ENCODE data around the gene GPR107. TPM values are rescaled to one million over a fixed set of nuclear protein-coding genes. Genes with fewer than 3 reads are reported as not detected.

GPR107 gene
- total RNA-seq, 5 donors from 2014 or later (not counting 1 experiment from before 2014, with no cell fraction given) = 21.3 to 29.1 (median 22.1) TPM

DNA sequence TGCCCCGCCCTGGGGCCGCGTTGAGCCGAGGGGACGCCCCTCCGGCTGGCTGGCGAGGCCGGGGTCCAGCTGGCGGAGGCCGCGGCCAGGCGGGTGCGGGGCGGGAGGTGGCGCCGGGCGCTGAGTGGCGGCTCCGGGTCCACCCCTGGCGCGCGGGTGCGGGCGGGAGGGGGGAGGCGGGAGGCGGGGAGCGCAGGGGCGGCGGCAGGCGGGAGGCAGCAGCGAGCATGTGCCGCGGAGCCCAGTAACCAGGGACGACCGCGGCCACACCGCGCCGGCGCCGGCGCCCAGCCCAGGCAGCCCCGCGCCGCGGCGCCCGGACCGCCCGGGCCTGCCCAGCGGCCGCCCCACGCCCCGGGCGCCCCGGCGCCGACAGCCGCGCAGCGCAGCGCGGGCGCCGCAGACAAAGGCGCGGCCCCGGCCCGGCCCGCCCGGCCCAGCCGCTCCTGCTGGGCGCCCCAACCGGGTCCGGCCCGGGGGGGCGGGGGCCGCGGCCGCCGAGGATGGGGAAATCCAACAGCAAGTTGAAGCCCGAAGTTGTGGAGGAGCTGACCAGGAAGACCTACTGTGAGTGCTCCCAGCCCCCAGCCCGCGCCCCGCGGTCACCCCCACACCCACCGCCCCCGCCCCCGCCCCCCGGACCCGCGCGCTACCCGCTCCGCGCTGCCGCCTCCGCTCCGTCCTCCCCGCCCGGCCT is 118.6 kb downstream of the GPR107 start, which contains the start of gene NCS1:
Gene NCS1, plus strand, starts transcription at position 244 of the 697 bp plus-strand sequence. Its CDS starts 260 bp downstream, at position 504.
- ChIA-PET POLR2A (interaction anchor here in 1 of 2 donors (0.7 kb wide), 1 partner anchor 914 kb away, joined by 4 read pairs; no protein-coding TSS in a partner anchor), CTCF (interaction anchor here in 1 of 2 donors (0.6 kb wide), 1 partner anchor 66 kb away, joined by 5 read pairs; no protein-coding TSS in a partner anchor)
- Histone ChIP-seq H3K36me3 (ENCODE audit: control insufficient read depth in 2 of 2, extremely low read depth in 1 of 2, insufficient read depth in 1 of 2, low read length in 1 of 2) (no peaks in the 10 kb centered on the region), H3K9me3 (no peaks in the 10 kb centered on the region), H3K4me3 (ENCODE audit: control insufficient read depth in 1 of 2, extremely low read depth in 1 of 2, low read length in 1 of 2) (peak within 1 kb of the TSS in 1 of 2 donors; percentile 49), H3K4me1 (ENCODE audit: control insufficient read depth in 1 of 2, extremely low read depth in 1 of 2, insufficient read depth in 2 of 2, low read length in 2 of 2) (peaks cover 2 to 12% of the 10 kb centered on the region in 2 experiments), H3K27ac (ENCODE audit: low read length) (no peak within 1 kb of the TSS), H3K27me3 (replicated peaks in 1 of 2; ENCODE audit: control insufficient read depth in 2 of 2, extremely low read depth in 1 of 2, insufficient read depth in 2 of 2, low read length in 1 of 2) (peaks cover 4 to 34% of the 10 kb centered on the region in 2 experiments)
- peak; percentile 62 to 80 (median 72) for ATAC-seq (replicated peaks in 1 of 4)
- peak within 1 kb of the TSS in 1 of 2 donors; percentile 58 for H3K27ac Mint-ChIP-seq
- DNase-seq = peak in 24 of 35 experiments; percentile 6 to 55 (median 28)
- H3K27me3 Mint-ChIP-seq = peaks cover 16 to 31% of the 10 kb centered on the region in 2 donors
- H3K9me3 Mint-ChIP-seq = no peaks in the 10 kb centered on the region
- H3K4me3 Mint-ChIP-seq = peak within 1 kb of the TSS; percentile 61 to 76 (median 71)
- under 1% methylated on average over 64 of the region's 101 CpGs for WGBS (ENCODE audit: insufficient coverage)
- peaks cover 6 to 12% (median 9%) of the 10 kb centered on the region in 3 donors for H3K4me1 Mint-ChIP-seq
- no peaks in the 10 kb centered on the region for H3K36me3 Mint-ChIP-seq

GRCh38 chr9:130172858-130173665 is 119.4 kb downstream of the GPR107 start:
- Histone ChIP-seq H3K27me3 (replicated peaks in 1 of 2; ENCODE audit: control insufficient read depth in 2 of 2, extremely low read depth in 1 of 2, insufficient read depth in 2 of 2, low read length in 1 of 2) (peaks cover 4 to 34% of the 10 kb centered on the region in 2 experiments), H3K36me3 (ENCODE audit: control insufficient read depth in 2 of 2, extremely low read depth in 1 of 2, insufficient read depth in 1 of 2, low read length in 1 of 2) (no peaks in the 10 kb centered on the region), H3K9me3 (no peaks in the 10 kb centered on the region), H3K27ac (ENCODE audit: low read length) (no peak overlapping the region), H3K4me1 (ENCODE audit: control insufficient read depth in 1 of 2, extremely low read depth in 1 of 2, insufficient read depth in 2 of 2, low read length in 2 of 2) (peaks cover 2 to 12% of the 10 kb centered on the region in 2 experiments), H3K4me3 (ENCODE audit: control insufficient read depth in 1 of 2, extremely low read depth in 1 of 2, low read length in 1 of 2) (peak overlapping the region in 1 of 2 donors; percentile 5)
- Mint-ChIP-seq H3K27ac (no peak overlapping the region), H3K4me1 (peaks cover 6 to 11% (median 9%) of the 10 kb centered on the region in 3 donors), H3K9me3 (no peaks in the 10 kb centered on the region), H3K27me3 (peaks cover 16 to 31% of the 10 kb centered on the region in 2 donors), H3K36me3 (no peaks in the 10 kb centered on the region), H3K4me3 (peak overlapping the region; percentile 61 to 76 (median 71))
- WGBS (ENCODE audit: insufficient coverage) = 5% methylated on average over 33 of the region's 57 CpGs
- ATAC-seq (replicated peaks in 1 of 4) = peak; percentile 10 to 42 (median 21)
- ChIA-PET POLR2A (interaction anchor here in 1 of 2 donors (0.7 kb wide), 1 partner anchor 915 kb away, joined by 4 read pairs; no protein-coding TSS in a partner anchor), CTCF (interaction anchor here in 1 of 2 donors (0.6 kb wide), 1 partner anchor 65 kb away, joined by 5 read pairs; no protein-coding TSS in a partner anchor)
- peak in 27 of 35 experiments; percentile 4 to 48 (median 21) for DNase-seq

DNA sequence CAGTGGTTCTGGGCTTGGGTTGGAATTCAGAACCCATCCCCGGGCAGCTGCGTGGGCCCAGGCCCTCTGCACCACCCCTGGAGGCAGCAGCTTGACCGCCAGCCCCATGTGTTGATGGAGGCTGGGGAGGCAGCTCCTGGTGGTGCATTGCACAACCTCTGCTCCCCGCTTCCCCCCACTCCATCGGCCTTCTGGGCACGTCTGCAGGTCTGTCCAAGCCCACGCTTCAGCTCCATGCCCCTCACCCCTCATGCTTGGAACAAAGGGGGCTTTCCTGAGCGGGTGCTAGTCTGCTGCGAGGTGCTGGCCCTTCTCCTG is 119.9 kb downstream of the GPR107 start:
- no peaks in the 10 kb centered on the region for H3K36me3 ChIP-seq (ENCODE audit: control insufficient read depth in 2 of 2, extremely low read depth in 1 of 2, insufficient read depth in 1 of 2, low read length in 1 of 2)
- CTCF ChIA-PET = no interaction called here
- Mint-ChIP-seq H3K4me3 (peak overlapping the region; percentile 48 to 76 (median 71)), H3K27me3 (peaks cover 16 to 31% of the 10 kb centered on the region in 2 donors), H3K27ac (no peak overlapping the region), H3K4me1 (peaks cover 6 to 9% (median 9%) of the 10 kb centered on the region in 3 donors), H3K9me3 (no peaks in the 10 kb centered on the region), H3K36me3 (no peaks in the 10 kb centered on the region)
- no peaks in the 10 kb centered on the region for H3K9me3 ChIP-seq
- ATAC-seq (replicated peaks in 1 of 4) (no peak), DNase-seq (no peak)
- POLR2A ChIA-PET = no interaction called here
- H3K4me1 ChIP-seq (ENCODE audit: control insufficient read depth in 1 of 2, extremely low read depth in 1 of 2, insufficient read depth in 2 of 2, low read length in 2 of 2) = peaks cover 2 to 12% of the 10 kb centered on the region in 2 experiments
- H3K27ac ChIP-seq (ENCODE audit: low read length) = no peak overlapping the region
- WGBS (ENCODE audit: insufficient coverage) = 90% methylated on average over 7 of the region's 9 CpGs
- H3K4me3 ChIP-seq (ENCODE audit: control insufficient read depth in 1 of 2, extremely low read depth in 1 of 2, low read length in 1 of 2) = no peak overlapping the region
- H3K27me3 ChIP-seq (replicated peaks in 1 of 2; ENCODE audit: control insufficient read depth in 2 of 2, extremely low read depth in 1 of 2, insufficient read depth in 2 of 2, low read length in 1 of 2) = peaks cover 4 to 36% of the 10 kb centered on the region in 2 experiments

DNA sequence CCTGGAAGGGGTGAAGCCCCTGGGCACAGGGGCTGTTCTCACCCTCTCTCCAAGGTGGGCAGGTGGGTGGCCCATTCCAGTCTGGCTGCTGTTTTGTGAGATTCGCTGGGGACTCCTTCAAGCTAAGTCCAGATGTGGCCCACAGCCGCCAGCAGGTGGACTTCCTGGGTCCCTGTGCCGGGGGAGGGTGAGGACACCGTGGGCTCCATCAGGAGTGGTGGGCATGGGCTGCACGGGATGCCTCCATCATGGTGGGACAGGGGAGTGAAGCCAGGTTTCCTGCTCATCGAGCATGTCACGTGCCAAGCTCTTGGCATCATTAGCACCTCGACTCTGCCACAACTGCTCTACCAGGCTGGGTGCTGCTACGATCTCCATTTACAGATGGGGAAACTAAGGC is 120.3 kb downstream of the GPR107 start:
- no peaks in the 10 kb centered on the region for H3K9me3 Mint-ChIP-seq
- H3K4me3 ChIP-seq (ENCODE audit: control insufficient read depth in 1 of 2, extremely low read depth in 1 of 2, low read length in 1 of 2) = no peak overlapping the region
- no peak overlapping the region for H3K27ac ChIP-seq (ENCODE audit: low read length)
- peak overlapping the region; percentile 48 to 76 (median 71) for H3K4me3 Mint-ChIP-seq
- H3K27me3 ChIP-seq (replicated peaks in 1 of 2; ENCODE audit: control insufficient read depth in 2 of 2, extremely low read depth in 1 of 2, insufficient read depth in 2 of 2, low read length in 1 of 2) = peaks cover 4 to 36% of the 10 kb centered on the region in 2 experiments
- ChIA-PET CTCF (interaction anchor here in 1 of 2 donors (0.6 kb wide), 1 partner anchor 82 kb away, joined by 6 read pairs; no protein-coding TSS in a partner anchor), POLR2A (no interaction called here)
- WGBS (ENCODE audit: insufficient coverage) = 89% methylated on average over 8 of the region's 9 CpGs
- no peaks in the 10 kb centered on the region for H3K36me3 Mint-ChIP-seq
- no peak overlapping the region for H3K27ac Mint-ChIP-seq
- peaks cover 2 to 12% of the 10 kb centered on the region in 2 experiments for H3K4me1 ChIP-seq (ENCODE audit: control insufficient read depth in 1 of 2, extremely low read depth in 1 of 2, insufficient read depth in 2 of 2, low read length in 2 of 2)
- no peak for DNase-seq
- ATAC-seq (replicated peaks in 1 of 4) = no peak
- peaks cover 6 to 9% (median 9%) of the 10 kb centered on the region in 3 donors for H3K4me1 Mint-ChIP-seq
- no peaks in the 10 kb centered on the region for H3K36me3 ChIP-seq (ENCODE audit: control insufficient read depth in 2 of 2, extremely low read depth in 1 of 2, insufficient read depth in 1 of 2, low read length in 1 of 2)
- H3K9me3 ChIP-seq = no peaks in the 10 kb centered on the region
- peaks cover 16 to 31% of the 10 kb centered on the region in 2 donors for H3K27me3 Mint-ChIP-seq

DNA sequence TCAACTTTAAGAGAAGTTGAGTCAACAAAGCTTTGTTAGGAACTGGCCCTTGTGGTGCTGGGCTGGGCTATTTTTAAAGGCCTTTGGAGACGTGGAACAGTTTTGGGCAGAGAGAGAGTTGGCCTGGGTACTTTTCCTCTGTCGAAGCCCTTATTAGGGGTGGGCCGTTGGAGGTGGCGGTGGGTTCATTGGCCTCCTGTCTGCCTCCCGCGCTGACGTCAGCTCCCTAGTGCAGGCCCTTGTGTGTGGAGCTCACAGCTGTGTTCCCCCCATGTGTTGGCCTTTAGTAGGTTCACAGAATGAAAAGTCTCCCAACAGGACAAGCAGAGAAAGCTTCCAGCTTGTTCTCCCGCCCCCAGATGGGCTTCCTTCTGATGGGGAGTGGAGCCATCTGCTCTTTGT is 121.2 kb downstream of the GPR107 start:
- H3K36me3 Mint-ChIP-seq = no peaks in the 10 kb centered on the region
- Histone ChIP-seq H3K36me3 (ENCODE audit: control insufficient read depth in 2 of 2, extremely low read depth in 1 of 2, insufficient read depth in 1 of 2, low read length in 1 of 2) (no peaks in the 10 kb centered on the region), H3K4me1 (ENCODE audit: control insufficient read depth in 1 of 2, extremely low read depth in 1 of 2, insufficient read depth in 2 of 2, low read length in 2 of 2) (peaks cover 2 to 12% of the 10 kb centered on the region in 2 experiments), H3K9me3 (no peaks in the 10 kb centered on the region), H3K4me3 (ENCODE audit: control insufficient read depth in 1 of 2, extremely low read depth in 1 of 2, low read length in 1 of 2) (no peak overlapping the region), H3K27ac (ENCODE audit: low read length) (no peak overlapping the region), H3K27me3 (replicated peaks in 1 of 2; ENCODE audit: control insufficient read depth in 2 of 2, extremely low read depth in 1 of 2, insufficient read depth in 2 of 2, low read length in 1 of 2) (peaks cover 2 to 36% of the 10 kb centered on the region in 2 experiments)
- H3K4me3 Mint-ChIP-seq = peak overlapping the region in 2 of 3 donors; percentile 55 to 71
- H3K27ac Mint-ChIP-seq = no peak overlapping the region
- ChIA-PET POLR2A (no interaction called here), CTCF (no interaction called here)
- DNase-seq (no peak), ATAC-seq (replicated peaks in 1 of 4) (no peak)
- peaks cover 6 to 9% (median 9%) of the 10 kb centered on the region in 3 donors for H3K4me1 Mint-ChIP-seq
- no peaks in the 10 kb centered on the region for H3K9me3 Mint-ChIP-seq
- peaks cover 16 to 31% of the 10 kb centered on the region in 2 donors for H3K27me3 Mint-ChIP-seq
- 92% methylated on average over 6 of the region's 8 CpGs for WGBS (ENCODE audit: insufficient coverage)

GRCh38 chr9:130175355-130175754 is 121.6 kb downstream of the GPR107 start:
- Mint-ChIP-seq H3K9me3 (no peaks in the 10 kb centered on the region), H3K4me3 (no peak overlapping the region), H3K27me3 (peaks cover 16 to 31% of the 10 kb centered on the region in 2 donors), H3K36me3 (no peaks in the 10 kb centered on the region), H3K4me1 (peaks cover 6 to 9% (median 9%) of the 10 kb centered on the region in 3 donors), H3K27ac (no peak overlapping the region)
- CTCF ChIA-PET = no interaction called here
- Histone ChIP-seq H3K9me3 (no peaks in the 10 kb centered on the region), H3K27ac (ENCODE audit: low read length) (no peak overlapping the region), H3K27me3 (replicated peaks in 1 of 2; ENCODE audit: control insufficient read depth in 2 of 2, extremely low read depth in 1 of 2, insufficient read depth in 2 of 2, low read length in 1 of 2) (peaks cover 2 to 36% of the 10 kb centered on the region in 2 experiments), H3K4me3 (ENCODE audit: control insufficient read depth in 1 of 2, extremely low read depth in 1 of 2, low read length in 1 of 2) (no peak overlapping the region), H3K4me1 (ENCODE audit: control insufficient read depth in 1 of 2, extremely low read depth in 1 of 2, insufficient read depth in 2 of 2, low read length in 2 of 2) (peaks cover 2 to 12% of the 10 kb centered on the region in 2 experiments), H3K36me3 (ENCODE audit: control insufficient read depth in 2 of 2, extremely low read depth in 1 of 2, insufficient read depth in 1 of 2, low read length in 1 of 2) (no peaks in the 10 kb centered on the region)
- no peak for DNase-seq
- ATAC-seq (replicated peaks in 1 of 4) = no peak
- WGBS (ENCODE audit: insufficient coverage) = 88% methylated on average over 9 of the region's 9 CpGs
- POLR2A ChIA-PET = no interaction called here
